HK-2 (cell line): Measurements from ENCODE around the gene GIT1.

Experiments
- DNase-seq: peaks from one replicate; pipeline ENCODE4 v3.0.0-alpha.2; 2018; ENCODE audit not compliant: unreplicated experiment

GIT1 gene

DNA sequence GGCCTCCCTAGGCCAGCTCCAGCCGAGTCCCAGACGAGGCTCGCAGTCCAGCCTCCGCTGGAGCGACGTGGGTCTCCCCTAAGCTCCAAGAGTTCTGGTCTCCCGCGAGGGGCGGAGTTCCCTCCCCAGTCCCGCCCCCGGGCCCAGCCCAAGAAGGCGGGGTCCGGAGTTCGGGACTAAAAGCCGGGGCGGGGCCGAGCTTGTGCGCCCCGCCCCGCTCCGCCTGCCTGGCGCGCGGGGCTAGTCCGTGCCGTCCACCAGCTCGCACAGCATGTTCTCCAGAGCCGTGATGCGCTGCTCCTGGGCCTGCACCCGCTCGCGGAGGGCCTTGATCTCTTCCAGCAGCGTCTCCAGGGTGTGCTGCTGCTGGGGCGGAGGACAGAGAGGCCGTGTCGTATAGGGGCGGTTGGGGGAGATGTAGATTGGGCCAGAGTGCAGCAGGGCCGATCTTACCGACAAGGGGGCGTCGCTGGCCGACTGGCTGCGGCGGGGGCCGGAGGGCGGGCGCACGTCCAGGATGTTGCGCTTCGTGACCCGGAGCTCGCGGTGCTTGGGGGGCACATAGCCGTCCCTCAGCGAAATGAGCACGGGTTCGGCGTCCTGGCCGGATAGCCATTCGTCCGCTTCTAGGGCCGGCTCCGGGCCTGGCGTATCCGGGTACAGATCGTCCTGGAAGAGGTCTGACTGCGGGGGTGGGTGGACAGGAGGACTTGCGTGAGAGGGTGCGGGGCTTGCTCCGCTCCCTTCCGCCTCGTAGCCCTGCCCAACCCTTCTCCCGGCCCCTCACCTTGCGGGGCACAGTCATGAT, 26.2 kb upstream of the GIT1 start:
- DNase-seq = no peak

DNA sequence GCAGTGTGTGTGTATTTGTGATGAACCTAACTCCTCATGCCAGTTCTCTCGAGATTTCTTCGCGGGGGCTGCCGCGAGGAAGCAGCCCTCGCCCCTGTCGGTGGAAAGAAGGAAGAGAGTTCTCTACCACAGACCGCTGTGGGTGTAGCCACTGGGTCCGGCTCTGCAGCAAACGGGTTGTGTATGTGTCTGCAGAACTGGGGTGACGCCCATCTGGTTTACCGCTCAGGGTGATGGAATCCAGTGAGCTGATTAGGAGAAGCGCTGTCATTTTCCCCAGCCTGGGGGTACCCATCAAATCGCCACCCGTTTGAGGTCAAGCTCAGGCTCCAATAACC, 25.6 kb upstream of the GIT1 start:
- DNase-seq = no peak

DNA sequence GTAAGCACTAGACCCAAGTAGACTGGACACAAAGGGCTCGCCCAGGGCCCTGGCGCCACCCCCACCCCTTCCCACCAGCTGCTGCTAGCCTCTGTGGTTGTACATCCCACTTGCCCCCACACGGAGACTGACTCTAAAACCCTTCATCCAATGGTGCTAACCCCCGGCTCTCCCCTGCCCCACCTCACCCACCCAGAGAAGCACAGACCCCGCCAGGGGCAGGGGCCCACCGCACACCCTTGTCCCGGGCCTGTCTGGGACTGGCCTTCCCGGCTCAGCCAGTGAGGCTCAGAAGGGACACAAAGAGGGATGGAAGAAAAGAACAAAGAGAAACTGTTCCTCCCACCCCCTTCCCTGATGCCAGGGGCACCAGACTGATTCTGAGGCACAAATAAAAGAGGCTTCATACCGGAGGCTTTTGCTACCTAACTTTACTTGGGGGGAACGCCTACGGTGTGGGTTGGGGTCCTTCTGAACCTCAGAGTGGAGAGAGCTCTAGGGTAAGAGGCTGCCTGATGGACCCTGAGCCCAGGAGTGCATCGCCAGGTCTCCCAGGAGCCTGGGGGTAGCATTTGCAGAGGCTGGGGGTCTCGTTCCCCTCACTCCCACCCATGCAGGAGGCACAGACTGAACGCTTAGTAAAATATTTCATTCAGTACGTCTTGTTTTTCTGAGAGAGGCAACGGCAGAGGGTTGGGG, 25.1 kb upstream of the GIT1 start:
- DNase-seq = no peak

DNA sequence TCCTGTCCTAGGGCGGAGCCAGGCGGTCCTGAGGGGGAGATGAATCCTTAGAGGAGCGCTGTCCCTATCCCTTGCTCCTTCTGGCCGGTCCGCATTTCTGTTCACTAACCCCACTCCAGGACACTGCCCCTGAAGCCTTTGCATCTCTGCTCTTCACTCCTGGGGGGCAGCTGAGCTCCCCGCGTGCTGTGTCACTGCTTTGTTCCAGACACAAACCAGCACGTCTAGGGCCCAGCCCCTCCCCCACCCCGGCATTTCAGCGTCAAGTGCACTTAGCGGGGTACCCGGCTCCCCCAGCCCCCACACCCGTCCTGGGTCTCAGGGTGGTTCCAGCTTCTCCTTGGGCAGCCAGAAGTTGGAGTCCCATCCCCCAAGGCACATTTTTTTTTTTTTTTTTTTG, 24.4 kb upstream of the GIT1 start:
- no peak for DNase-seq

DNA sequence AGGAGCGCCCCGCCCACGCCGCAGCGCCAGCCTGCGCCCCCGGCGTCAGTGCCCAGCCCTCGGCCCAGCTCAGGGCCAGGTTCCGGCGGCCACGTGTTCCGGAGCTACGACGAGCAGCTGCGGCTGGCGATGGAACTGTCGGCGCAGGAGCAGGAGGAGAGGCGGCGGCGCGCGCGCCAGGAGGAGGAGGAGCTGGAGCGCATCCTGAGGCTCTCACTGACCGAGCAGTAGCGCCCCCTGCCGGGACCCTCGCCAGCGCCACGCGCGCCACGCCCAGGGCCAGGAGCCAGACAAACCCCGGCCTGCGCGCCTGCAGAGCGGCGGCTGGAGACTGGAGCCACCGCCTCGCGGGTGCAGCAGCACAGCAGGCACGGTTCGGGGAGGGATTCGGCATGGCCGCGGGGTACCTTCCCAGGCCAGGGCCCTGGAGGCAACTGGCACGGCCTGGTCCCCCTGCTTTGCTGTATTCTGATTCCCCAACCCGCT, 23.9 kb upstream of the GIT1 start:
- no peak for DNase-seq

DNA sequence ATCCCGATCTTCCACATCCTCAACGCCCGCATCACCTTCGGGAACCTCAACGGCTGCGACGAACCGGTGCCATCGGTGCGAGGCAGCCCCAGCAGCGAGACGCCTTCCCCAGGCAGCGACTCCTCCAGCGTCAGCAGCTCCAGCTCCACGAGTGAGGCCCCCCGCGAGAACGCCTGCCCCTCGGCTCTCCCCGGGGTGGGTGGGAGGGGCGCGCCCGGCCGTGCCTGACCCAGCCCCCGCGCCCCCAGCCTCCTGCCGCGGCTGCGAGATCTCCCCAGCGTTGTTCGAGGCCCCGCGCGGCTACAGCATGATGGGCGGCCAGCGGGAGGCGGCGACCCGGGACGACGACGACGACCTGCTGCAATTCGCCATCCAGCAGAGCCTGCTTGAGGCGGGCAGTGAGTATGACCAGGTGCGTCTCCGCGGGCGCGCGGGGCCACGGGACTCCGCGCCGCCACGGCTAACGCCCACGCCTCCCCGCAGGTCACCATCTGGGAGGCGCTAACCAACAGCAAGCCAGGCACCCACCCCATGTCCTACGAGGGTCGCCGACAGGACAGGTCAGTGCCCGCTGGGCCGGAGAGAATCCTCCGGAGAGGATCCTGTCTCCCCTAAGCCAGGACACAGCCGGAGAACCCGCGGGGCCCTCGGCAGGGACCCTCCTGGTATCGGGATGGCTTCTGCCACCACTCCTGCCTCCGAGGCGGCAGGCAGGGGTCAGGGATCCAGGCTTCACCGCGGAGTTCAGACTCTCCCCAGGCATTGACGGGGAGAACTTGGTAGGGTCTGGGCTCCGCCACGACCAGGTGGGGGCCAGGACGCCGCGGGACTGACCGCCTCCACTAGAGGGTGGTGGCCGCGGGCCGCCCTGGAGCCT, 23.2 kb upstream of the GIT1 start:
- no peak for DNase-seq

DNA sequence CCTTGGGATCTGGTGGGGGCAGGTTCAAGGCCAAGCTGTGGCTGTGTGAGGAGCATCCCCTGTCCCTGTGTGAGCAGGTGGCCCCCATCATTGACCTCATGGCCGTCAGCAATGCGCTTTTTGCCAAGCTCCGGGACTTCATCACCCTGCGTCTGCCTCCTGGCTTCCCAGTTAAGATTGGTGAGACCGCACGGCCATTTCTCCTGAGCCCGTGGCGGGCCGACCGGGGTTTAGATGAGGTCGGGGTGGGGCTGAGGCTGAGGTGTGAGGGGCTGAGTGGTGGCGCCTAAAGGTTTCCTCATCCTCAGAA, 22.6 kb upstream of the GIT1 start:
- no peak for DNase-seq

DNA sequence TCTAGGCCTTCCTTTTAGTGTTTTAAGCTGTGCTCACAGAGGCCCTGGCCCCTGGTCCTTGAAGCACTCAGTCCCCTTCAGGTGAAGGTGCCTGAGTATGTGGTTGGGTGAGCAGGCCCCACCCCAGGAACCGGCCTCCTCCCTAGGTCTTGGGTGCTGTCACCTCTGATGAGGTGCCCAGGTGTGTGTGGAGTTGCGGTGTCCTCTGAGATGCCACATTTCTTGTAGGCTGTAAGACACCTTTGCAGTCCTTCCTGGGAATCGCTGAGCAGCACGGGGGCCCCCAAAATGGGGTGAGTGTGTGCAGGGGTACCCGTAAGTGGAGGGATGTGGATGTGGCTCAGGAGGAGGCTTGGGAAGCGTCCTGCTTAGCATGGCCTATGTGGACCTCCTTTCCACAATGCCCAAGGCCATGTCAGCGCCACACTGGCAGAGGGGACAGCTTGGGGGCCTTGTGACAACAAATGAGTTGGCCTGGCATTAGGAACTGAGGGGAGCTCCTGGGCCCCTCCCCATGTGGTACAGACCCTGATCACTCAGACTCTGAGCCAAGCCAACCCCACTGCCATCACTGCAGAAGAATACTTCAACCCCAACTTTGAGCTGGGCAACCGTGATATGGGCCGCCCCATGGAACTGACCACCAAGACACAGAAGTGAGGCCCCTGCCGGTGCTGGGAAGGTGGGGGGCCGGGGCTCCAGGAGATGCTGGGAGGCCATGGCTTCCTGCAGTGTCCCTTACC, 22.1 kb upstream of the GIT1 start:
- DNase-seq = no peak

DNA sequence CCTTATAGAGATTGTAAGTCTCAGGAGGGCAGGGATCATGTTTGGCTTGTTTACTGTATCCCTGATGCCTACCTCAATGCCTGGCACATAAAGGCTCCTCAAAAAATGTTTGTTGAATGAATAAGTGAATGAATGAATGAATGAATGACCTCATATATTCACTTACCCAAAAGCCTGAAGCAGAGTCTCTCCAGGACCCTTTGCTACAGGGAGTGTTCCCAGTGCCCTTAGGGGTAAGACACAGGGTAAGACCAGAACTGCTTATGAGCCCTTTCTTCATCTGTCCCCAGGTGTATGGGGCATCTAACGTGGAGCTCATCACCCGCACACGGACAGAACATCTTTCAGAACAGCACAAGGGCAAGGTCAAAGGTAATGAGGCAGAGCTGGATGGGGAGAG, 20.9 kb upstream of the GIT1 start:
- DNase-seq = no peak

DNA sequence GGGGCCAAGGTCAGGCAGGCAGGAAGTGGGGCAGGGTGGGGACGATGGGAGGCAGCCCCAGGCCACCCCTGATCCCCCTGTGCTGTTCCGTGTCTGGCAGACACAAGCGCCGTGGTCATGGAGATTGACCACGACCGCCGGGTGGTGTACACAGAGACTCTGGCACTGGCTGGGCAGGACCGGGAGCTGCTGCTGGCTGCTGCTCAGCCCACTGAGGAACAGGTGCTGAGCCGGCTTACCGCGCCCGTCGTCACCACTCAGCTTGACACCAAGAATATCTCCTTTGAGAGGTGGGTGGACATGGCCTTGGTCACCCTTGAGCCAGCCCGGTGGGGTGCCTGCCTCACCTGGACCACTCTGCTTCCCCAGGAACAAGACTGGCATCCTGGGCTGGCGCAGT, 19.5 kb upstream of the GIT1 start:
- no peak for DNase-seq

DNA sequence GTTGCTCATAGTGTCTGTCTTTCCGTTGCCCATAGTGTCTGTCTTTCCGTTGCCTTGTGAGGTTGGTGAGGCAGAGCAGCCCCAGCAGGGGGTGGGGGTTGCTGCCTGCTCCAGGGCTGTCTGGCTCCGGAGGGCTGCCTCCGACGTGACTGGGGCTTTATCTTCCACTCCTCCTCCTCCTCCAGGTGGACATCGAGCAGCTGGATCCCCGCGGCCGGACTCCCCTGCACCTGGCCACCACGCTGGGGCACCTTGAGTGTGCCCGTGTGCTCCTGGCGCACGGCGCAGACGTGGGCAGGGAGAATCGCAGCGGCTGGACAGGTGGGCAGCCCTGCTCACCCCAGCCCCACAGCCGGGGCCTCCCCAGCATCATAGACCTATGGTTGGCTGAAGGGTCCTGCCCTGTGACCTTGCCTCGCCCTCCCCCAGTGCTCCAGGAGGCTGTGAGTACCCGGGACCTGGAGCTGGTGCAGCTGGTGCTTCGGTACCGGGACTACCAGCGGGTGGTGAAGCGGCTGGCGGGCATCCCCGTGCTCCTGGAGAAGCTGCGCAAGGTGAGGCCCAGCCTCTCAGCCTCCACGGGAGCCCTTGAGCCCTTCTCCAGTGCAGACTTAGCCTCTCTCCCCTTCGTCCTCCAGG, 18.2 kb upstream of the GIT1 start:
- no peak for DNase-seq

DNA sequence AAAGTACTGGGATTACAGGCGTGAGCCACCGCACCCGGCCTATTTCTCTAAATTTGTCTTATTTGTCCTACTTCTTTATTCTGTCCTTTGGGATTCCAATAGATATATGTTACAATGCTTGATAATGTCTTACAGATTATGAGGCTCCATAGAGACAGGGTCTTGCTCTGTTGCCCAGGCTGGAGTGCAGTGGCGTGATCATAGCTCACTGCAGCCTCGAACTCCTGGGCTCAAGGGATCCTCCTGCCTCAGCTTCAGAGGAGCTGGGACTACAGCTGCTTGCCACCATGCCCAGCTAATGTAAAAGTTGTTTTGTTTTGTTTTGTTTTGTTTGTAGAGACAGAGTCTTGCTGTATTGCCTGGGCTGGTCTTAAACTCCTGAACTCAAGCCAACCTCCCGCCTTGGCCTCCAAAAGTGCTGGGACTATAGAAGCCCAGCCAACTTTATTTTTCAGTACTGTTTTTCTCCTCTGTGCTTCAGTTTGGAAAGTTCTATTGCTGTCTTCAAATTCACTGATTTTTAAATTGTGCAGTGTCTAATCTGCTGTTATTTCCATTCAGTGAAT, 13.7 kb upstream of the GIT1 start:
- DNase-seq = no peak

DNA sequence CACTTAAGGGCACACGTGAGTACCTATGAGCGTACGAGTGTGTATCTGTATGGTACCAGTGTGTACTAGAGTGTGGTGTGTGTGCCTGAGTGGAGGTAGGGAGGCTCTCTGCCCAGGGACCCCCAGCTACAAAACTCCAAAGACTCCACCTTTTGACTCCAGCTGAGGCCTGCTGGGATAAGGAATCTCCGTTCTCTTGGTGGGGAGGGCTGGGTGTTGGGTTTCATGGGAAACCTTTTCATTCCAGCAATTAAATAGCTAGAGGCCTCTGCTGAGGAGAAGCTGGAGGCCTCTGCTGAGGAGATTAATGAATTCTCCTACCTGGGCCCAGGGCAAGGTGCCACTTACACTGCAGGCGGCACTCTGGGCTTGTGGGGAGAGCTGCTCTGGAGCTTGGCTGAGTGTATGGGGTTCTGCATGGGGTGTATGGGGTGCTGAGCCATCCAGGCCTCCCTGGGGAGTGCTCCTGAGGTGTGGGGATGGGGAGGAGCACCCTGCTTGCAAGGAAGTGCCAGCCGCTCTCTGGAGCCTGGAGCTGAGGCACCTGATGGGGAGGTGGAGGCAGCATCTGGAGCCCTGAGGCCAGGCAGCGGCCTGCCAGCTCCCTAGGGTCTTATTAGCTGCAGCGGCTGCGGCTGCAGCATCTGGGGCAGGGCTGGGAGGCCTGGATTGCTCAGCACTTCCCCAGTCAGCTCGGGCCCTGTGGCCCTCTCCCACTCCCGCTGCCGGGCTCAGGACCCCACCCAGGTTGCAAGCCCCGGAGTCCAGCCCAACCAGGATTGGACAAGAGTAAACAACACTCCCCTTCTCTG, 8.1 kb upstream of the GIT1 start:
- DNase-seq = no peak

DNA sequence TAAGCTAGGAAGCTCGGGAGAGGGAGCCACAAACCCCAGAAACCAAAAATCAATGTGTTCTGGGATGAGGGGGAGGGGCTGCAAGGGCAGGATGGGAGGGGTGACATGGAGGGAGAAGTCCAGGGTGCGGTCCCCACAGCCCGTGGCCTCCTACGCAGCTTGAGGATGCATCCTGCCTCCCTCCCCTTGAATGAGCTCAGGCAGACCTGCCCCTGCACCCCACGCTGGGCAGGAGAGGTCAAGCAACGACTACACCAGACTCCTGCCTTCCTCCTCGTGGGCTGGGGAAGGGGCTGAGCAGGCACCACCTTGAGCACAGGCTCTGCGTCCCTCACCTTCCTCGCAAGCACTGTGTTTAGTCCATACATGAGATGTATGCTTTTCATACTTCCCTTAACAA, 7.4 kb upstream of the GIT1 start:
- DNase-seq = no peak

DNA sequence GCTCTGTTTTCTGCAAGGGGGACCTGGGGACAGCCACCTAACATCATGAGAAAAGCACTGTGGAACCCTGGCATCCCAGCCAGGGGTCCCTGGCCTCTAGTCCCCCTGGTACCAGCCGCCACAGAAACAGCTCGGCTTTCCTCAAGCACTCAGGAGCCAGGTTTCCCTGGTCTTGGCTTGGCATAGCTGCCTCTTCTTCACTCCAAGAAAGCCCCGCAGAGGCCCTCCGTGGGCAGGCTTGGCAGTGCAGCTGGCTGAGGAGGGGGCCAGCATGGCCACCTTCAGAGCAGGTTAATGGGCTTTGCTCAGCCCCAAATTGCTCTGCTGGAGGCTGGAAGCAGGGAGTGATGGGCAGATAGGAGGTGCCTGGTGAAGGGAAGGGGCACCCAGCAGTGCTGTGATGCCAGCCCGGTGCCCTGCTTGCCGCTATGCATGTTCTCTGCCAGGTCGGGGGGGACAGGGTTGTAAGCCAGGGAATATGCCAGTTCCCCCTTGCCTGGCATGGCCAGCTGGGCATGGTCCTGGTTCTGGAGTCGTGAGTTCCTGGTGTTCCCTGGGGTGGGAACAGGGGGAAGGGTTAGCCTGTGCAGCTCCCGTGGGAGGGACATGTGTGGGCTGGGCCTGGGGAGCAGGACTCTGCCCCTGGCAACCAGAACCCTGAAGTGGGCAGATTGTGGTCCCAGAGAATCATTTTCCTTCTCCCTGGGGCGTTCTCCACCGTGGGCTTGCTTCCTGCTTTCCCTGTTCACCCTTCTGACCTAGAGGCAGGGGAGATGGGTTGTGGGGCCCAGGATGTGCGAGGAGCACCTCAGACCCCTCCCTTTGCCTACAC, 6.7 kb upstream of the GIT1 start:
- no peak for DNase-seq

DNA sequence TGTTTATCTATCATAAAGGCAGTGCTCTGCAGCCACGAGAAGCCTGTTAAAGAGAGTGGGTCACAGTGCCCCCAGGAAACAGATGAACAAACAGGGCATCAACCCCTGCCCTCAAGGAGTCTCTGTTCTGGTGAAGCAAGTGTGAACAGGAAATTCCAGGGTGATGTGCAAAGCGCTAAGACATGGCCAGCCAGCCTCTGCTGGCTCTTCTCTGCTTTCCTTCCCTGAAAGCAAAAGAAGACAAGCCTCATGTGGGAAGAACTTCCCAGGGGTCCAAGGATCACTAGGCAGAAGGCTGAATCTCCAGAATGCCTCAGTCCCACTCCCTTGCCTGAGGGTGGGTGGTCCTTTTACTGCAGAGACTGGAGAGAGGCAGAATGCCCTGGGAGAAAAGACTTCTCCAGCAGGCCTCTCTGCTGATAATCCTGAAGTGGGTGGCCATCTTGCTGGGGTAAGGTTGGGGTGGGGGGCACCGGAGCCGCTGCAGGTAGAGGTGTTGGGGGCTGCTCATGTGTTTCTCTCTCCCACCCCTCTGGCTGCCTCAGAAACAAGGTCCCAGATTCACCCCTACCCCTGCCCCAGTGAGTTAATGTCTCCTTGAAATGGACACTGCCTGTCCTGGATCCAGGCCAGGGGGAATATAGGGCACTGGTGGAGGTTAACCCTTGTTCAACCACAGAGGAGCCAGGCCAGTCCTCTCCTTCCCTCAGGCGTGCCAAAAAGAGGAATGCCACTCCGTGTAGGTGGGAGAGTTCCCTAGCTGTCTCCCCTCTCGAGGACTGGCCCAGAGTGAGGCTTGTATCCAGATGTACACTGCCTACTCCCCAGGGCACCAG, 5.9 kb upstream of the GIT1 start:
- no peak for DNase-seq

DNA sequence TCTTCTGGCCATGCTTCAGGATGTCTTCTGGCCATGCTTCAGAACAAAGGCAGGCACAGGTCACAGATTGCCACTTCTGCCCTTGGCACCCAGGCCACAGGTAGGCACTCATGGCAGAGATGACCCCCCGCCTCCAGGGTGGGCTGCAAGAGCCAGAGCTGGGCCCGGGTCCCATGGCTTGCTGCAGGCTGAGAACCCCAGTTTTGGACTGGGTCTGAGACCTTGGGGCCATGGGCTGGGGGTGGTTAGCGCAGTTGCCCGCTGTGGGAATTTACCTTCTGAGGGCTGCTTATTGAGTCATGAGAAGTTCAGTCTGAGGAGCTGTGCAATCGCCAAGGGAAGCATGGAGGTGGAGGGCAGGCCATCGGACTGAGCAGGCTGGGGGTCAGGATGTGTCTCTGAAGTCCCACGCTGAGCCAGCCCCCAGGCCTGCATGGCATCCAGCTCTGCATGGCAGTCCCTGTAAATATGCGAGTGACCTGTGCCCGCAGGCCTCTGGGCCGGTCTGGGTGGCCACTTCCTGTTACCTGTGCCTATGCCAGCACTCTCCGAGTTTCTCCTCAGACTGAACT, 5.2 kb upstream of the GIT1 start:
- DNase-seq = no peak
